PC-9 (cell line): ENCODE data around the gene PJA1.

Source experiments
- EZH2 ChIP-seq: fragments of 200-600 bp; sonication (generic); IDR thresholded peaks from 2 replicates; pipeline ENCODE4 v1.8.0; 2017; ENCODE audit warnings: antibody characterized with exemption, low read depth
- TF ChIP-seq, protein P1 (sequence below): fragments of 200-600 bp; sonication (generic); conservative IDR thresholded peaks from 2 replicates; pipeline ENCODE4 v1.6.1; 2017; ENCODE audit warnings: mixed run types, antibody characterized with exemption, mild to moderate bottlenecking, moderate library complexity

DNA sequence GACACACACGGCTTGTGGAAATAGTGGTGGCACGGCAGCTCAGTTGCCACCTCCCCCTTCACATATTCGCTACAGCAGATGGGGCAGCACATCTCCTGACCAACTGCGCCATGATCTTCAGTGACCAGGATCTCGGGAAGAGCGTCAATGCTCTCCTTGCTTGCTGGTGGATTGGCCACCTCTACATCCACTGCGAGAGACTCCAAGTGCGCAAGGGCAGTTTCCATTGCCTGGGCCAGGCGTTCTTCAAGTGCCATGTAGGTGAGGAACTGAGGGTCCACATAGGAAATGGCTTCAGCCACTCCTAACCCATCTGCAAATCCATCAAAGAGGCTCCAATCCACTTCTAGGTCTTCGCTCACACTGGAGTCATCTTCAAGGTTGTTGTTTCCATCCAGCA lies 3.9 kb downstream of the PJA1 start:
- TF ChIP-seq EZH2: no peak
- TF ChIP-seq, protein P1, sequence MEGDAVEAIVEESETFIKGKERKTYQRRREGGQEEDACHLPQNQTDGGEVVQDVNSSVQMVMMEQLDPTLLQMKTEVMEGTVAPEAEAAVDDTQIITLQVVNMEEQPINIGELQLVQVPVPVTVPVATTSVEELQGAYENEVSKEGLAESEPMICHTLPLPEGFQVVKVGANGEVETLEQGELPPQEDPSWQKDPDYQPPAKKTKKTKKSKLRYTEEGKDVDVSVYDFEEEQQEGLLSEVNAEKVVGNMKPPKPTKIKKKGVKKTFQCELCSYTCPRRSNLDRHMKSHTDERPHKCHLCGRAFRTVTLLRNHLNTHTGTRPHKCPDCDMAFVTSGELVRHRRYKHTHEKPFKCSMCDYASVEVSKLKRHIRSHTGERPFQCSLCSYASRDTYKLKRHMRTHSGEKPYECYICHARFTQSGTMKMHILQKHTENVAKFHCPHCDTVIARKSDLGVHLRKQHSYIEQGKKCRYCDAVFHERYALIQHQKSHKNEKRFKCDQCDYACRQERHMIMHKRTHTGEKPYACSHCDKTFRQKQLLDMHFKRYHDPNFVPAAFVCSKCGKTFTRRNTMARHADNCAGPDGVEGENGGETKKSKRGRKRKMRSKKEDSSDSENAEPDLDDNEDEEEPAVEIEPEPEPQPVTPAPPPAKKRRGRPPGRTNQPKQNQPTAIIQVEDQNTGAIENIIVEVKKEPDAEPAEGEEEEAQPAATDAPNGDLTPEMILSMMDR: no peak
